ENCODE results near the gene FOXG1.

FOXG1 gene

DNA sequence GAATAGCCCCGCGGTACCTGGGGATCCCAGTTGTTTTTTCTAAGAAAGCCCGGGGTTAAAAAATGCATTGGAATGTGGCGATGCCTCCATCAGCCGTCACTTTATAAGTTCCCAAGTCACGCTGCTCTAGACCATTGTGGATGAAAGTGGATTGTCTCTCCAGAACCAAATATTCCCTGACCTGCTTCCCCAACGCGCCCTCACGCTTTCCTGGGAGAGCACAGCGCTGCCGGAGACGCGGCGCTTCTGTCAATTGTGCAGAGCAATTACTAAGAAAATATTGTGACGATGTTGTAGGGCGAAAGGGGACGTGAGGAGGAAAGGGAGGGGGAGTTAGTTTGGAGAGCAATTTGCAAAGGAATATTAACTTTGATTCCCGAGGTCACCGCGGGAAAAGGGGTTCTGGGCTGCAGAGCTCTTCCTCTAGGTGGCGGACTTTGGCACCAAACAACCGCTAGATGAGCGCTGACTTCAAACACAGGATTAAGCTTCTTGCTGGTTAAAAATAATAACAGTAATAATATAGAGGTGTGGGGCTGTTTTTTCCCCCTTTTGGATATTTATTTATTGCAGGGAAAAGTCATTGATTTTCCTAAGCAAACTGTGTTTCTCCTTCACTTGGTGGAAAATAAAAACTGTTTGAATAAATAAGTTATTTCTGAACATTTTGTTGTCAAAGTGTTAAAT is 9.6 kb upstream of the FOXG1 start:
- DNase-seq (ENCODE audit: extremely low read depth, low read depth), result no peak
- no peak overlapping the region for H3K4me3 ChIP-seq (replicated peaks; ENCODE audit: low read depth, low read length)
- TF ChIP-seq, protein P1, sequence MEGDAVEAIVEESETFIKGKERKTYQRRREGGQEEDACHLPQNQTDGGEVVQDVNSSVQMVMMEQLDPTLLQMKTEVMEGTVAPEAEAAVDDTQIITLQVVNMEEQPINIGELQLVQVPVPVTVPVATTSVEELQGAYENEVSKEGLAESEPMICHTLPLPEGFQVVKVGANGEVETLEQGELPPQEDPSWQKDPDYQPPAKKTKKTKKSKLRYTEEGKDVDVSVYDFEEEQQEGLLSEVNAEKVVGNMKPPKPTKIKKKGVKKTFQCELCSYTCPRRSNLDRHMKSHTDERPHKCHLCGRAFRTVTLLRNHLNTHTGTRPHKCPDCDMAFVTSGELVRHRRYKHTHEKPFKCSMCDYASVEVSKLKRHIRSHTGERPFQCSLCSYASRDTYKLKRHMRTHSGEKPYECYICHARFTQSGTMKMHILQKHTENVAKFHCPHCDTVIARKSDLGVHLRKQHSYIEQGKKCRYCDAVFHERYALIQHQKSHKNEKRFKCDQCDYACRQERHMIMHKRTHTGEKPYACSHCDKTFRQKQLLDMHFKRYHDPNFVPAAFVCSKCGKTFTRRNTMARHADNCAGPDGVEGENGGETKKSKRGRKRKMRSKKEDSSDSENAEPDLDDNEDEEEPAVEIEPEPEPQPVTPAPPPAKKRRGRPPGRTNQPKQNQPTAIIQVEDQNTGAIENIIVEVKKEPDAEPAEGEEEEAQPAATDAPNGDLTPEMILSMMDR (IDR thresholded peaks at IDR 0.05; ENCODE audit: low read depth, low read length, missing control alignments), result peak; percentile 80

DNA sequence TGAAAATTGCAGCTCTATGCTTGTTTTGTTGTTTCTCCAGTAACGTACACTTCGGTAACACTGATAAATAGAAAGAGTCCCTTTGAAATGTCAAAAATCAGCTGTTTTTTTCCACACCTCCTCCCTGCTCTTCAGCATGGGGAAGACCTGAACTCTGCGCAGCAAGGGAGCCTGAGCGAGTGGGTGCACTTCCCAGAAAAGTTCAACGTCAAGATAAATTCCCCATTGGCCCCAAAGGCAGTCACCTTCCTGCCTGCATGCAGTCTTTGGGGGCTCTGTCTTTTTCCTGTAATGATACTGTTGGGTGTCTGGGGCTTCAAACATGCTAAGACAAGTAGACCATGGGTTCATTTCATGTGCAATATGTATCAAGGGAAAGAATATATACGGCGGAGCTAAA is 8.8 kb upstream of the FOXG1 start:
- DNase-seq (ENCODE audit: extremely low read depth, low read depth), result no peak
- no peak overlapping the region for H3K4me3 ChIP-seq (replicated peaks; ENCODE audit: low read depth, low read length)
- TF ChIP-seq, protein P1 (IDR thresholded peaks at IDR 0.05; ENCODE audit: low read depth, low read length, missing control alignments), result no peak

DNA sequence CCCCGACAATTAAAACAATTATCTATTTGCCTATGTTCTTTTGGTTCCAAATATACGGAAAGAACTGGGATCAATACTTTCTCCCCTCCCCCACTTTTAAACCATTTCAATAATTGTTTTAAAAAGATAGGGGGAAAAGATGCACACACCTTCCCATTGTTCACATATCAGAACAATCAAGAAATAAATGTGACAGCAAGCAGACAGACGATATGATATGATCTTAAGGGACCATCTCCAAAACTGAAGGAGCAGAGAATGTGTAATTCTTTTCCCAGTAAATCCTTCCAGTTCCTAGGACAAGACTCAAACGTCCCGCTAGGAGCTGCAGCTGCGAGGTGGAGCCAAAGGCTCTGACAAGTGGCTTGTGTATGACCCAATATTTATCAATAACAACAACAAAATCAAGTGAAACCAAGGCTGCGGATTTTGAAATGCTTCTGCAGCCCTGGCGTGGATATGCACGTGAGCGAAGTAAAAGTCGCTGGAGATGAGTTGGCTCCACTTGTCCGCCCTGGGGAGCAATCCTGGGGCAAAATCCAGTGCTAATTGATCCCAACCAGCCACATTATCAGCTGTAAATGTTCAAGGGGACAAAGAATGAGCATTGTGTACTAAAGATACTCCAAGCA is 8.2 kb upstream of the FOXG1 start:
- DNase-seq (ENCODE audit: extremely low read depth, low read depth), result no peak
- H3K4me3 ChIP-seq (replicated peaks; ENCODE audit: low read depth, low read length), result no peak overlapping the region
- TF ChIP-seq, protein P1 (IDR thresholded peaks at IDR 0.05; ENCODE audit: low read depth, low read length, missing control alignments), result no peak

DNA sequence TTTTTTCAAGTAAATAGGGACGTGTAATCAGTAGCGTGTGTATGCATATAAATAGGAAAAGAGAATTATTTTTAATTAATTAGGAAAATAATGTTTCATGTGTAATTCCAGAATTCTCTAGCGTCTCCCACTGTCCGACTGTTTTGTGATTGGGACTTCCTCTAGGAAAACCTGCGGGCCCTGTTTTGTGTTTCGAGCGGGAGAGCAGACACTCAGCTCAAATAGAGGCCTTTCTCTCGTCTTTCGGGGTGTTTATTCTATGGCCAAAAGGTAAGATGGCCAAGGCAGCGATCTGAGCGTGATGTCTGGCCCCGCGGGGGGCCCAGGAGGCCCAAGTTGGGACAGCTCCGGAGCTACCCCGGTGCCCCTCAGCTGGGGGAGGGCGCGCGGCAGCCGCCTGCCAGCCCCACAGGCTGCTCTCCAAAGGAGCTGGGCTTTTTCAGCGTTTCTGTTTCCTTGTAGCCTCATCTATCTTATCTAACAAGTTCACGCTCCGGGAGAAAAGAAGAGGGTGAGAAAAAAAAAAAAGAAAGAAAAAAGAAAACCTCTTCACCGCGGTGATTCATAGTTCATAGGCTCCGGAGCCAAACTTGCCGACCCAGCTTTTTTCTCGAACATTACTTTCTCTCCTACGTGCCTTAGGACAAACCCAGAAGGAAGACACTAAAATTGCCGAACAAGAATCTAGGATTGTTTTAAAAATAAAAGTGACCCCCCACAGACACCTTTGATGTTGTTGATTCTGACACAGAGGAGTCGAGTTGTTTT is 7.5 kb upstream of the FOXG1 start:
- TF ChIP-seq, protein P1 (IDR thresholded peaks at IDR 0.05; ENCODE audit: low read depth, low read length, missing control alignments), result no peak
- DNase-seq (ENCODE audit: extremely low read depth, low read depth), result no peak
- H3K4me3 ChIP-seq (replicated peaks; ENCODE audit: low read depth, low read length), result no peak overlapping the region

DNA sequence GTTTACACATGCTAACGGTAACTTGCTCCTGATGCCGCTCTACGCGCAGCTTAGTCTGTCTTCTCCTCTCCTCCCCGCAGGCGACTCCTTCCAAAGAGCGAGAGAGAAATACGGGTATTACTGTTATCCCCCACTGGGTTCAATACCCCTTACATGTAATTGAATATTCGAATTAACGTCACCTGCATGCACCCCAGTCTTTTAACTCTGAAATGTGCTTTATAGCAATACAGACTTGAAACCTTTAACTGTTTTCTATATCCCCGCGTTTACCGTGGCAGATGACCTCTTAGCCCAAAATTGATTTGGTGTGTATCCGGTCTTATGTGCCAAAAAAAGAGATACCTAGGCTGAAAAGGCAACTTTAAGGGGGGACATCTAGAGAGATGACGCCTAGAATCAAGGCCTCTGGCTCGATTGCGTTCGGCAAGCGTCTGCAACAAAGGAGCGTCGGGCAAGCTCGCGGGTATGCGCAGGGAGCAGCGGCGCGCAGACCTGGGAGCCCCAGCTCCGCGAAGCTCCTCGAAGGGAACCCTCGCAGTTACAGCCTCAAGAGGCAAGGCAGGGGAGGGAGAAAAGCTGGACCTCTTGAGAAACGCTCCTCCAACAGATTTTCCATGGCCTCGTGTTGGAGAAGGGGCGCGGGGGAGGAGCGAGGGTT is 6.8 kb upstream of the FOXG1 start:
- no peak for DNase-seq (ENCODE audit: extremely low read depth, low read depth)
- no peak overlapping the region for H3K4me3 ChIP-seq (replicated peaks; ENCODE audit: low read depth, low read length)
- TF ChIP-seq, protein P1 (IDR thresholded peaks at IDR 0.05; ENCODE audit: low read depth, low read length, missing control alignments), result no peak

DNA sequence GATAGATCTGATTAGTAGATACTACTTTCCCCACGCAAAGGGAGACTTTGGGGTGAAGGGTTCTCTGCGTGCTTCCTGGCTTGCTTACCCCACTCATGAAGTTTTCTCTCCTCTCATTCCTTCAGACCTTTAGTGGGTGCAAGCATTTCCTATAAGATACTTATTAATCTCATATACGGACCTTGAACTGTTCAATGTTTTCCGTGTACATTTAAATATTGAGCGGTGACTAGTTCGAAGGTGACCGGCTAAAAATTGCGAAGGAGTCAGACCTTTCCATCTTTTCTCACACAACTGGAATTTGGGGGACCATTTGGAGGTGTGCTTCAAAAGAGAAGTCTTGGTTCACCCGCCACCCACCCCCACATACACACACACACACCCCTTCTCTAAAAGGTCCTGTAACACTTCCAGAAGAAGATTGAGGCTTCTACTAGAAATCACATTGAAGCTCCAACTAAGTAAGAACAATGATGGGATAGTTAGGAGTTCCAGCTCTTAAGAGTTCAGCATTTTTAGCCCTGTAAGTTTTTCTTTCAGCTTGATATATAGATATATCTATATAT is 6.1 kb upstream of the FOXG1 start:
- TF ChIP-seq, protein P1 (IDR thresholded peaks at IDR 0.05; ENCODE audit: low read depth, low read length, missing control alignments), result no peak
- DNase-seq (ENCODE audit: extremely low read depth, low read depth), result no peak
- H3K4me3 ChIP-seq (replicated peaks; ENCODE audit: low read depth, low read length), result no peak overlapping the region
